ENCODE data around the gene GPR139. TPM values are rescaled to one million over a fixed set of nuclear protein-coding genes. Genes with fewer than 3 reads are reported as not detected.

Gene GPR139
- total RNA-seq, 1 donor from 2014 or later, result not detected

DNA sequence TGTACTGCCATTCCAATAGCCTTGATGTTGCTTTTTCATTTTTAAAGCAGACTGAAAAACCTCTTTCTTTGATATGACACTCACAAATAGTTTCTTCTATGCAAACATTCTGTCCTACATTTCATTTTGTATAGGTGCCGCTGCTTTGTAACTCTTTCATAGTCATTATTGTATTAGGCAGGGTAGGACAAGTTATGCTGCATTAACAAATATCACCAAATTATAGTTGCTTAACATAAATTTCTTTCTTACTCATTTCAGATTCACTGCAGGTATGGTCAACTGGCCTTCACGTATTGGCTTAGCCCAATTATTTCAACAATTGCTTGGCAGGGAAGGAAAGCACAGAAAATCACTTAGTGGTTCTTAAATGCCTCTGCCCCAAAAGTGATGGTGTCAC, 70.8 kb downstream of the GPR139 start:
- peaks cover 4% of the 10 kb centered on the region for H3K27me3 ChIP-seq (ENCODE audit: low read depth)
- TF ChIP-seq, protein P1, sequence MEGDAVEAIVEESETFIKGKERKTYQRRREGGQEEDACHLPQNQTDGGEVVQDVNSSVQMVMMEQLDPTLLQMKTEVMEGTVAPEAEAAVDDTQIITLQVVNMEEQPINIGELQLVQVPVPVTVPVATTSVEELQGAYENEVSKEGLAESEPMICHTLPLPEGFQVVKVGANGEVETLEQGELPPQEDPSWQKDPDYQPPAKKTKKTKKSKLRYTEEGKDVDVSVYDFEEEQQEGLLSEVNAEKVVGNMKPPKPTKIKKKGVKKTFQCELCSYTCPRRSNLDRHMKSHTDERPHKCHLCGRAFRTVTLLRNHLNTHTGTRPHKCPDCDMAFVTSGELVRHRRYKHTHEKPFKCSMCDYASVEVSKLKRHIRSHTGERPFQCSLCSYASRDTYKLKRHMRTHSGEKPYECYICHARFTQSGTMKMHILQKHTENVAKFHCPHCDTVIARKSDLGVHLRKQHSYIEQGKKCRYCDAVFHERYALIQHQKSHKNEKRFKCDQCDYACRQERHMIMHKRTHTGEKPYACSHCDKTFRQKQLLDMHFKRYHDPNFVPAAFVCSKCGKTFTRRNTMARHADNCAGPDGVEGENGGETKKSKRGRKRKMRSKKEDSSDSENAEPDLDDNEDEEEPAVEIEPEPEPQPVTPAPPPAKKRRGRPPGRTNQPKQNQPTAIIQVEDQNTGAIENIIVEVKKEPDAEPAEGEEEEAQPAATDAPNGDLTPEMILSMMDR (IDR thresholded peaks at IDR 0.05), result no peak
- DNase-seq, result no peak
- H3K4me1 ChIP-seq, result no peaks in the 10 kb centered on the region
- H3K9me3 ChIP-seq, result no peaks in the 10 kb centered on the region
- intact Hi-C loops (cut with DNase I), result no loop called here
- no peak for ATAC-seq
- no peaks in the 10 kb centered on the region for H3K36me3 ChIP-seq
- H3K4me3 ChIP-seq, result no peak overlapping the region
- H3K27ac ChIP-seq, result no peak overlapping the region

DNA sequence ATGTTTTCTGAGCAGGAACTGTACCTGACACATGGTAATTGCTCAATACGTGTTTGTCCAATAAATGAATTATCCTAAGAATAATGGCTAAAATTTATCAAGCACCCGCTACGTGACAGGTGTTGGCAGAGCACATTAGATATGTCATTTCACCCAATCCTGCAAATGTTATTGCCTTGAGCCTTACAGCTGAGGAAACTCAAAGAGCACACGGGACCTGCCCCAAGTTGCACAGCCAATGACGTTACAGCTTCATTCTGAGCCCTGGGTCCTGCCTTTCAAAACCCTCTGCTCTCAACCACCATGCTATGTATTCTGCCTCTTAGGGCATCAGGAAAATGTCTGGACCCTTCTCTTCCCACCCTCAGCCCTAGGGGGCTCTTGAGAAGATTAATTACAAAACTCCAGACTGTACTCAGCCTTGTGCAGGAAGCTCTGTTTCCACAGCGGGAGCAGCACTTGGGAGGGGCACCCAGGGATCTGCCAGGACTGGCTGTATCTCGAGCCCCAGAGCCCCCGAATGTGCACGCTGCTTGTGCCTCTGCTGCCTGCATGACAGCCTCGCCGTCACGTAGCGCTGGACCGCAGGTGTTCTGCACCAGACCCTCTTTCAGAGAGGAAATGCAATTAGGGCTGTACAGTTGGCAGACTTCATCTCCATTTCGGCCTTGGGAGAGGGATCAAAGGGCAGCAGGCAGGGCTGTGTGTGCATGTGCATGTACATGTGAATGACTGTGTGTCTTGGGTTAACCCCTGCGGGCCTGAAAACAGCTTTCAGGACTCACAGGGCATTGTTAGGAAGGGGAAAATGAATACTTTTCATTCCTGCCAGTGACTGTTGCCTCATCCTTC, 71.6 kb downstream of the GPR139 start:
- H3K4me1 ChIP-seq, result no peaks in the 10 kb centered on the region
- H3K27ac ChIP-seq, result no peak overlapping the region
- H3K27me3 ChIP-seq (ENCODE audit: low read depth), result peaks cover 4% of the 10 kb centered on the region
- H3K9me3 ChIP-seq, result no peaks in the 10 kb centered on the region
- H3K4me3 ChIP-seq, result no peak overlapping the region
- DNase-seq (no peak), ATAC-seq (no peak)
- H3K36me3 ChIP-seq, result no peaks in the 10 kb centered on the region
- TF ChIP-seq, protein P1 (IDR thresholded peaks at IDR 0.05), result no peak
- intact Hi-C loops (cut with DNase I), result no loop called here

DNA sequence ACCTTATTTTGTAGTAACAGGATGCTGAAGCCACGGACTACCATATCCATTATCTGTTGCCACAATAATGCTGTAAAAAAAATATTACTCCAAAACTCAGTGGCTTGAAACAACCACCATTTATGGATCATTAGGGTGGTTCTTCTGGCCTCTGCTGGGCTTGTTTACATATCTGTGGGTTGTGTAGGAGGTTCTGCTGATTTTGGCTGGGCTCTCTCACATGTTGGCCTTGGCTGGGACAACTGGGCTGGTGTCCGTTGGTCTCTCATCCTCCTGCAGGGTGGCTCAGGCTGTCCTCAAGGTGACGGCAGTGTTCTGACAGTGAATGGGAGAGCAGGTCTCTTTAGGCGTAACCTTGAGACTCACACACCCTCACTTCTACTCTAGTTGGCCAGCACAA, 76.0 kb downstream of the GPR139 start:
- ATAC-seq, result no peak
- intact Hi-C loops (cut with DNase I), result no loop called here
- no peaks in the 10 kb centered on the region for H3K36me3 ChIP-seq
- H3K27me3 ChIP-seq (ENCODE audit: low read depth), result peaks cover 4% of the 10 kb centered on the region
- no peaks in the 10 kb centered on the region for H3K4me1 ChIP-seq
- no peak overlapping the region for H3K4me3 ChIP-seq
- H3K27ac ChIP-seq, result no peak overlapping the region
- DNase-seq, result no peak
- H3K9me3 ChIP-seq, result no peaks in the 10 kb centered on the region
- TF ChIP-seq, protein P1 (IDR thresholded peaks at IDR 0.05), result no peak

DNA sequence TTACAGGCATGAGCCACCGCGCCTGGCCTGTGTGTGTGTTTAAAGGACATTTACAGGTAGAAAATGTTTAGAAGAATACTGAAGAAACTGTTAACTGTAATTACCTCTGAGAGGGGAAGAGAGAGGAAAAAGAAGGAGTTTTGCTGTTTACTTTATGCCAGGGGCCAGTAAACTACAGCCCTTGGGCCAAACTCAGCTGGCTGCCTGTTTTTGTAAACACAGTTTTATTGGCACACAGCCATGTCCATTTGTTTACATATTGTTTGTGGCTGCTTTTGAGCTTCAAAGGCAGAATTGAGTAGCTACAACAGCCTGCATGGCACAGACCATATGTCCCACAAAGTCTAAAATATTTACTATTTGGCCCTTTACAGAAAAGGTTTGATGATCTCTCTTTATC, 76.4 kb downstream of the GPR139 start:
- intact Hi-C loops (cut with DNase I), result no loop called here
- TF ChIP-seq, protein P1 (IDR thresholded peaks at IDR 0.05), result no peak

DNA sequence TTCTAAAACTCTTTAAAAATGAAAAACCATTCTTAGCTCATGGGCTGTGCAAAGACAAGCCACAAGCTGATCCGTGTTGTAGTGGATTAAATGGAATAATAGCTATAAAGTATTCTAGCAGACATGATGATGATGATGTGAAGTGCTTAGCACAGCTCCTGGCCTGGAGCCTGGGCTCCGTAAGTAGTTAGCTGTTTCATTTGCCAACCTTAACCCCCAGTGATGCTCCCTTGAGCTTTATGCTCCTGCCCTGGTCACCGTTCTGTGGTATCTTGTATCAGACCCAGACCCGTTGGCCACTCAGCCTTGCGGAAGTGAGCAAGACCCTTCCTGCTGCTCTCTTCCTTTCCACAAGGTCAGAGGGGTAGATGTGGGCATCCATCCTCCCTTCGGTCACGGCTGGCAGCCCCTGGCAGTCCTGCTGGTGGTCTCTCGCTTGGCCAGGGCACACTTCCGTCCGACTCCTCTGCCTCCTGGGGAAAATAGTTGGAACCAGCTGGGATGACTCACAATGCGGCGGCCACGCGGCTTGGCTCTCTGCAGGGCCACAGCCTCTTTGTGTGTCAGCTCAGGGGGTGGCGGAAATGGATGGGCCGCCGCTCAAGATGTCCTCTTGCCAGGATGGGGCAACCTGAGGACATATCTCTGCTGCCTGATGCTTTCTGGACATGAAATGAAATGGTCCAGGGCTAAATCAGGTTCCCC, 79.1 kb downstream of the GPR139 start:
- H3K4me1 ChIP-seq, result no peaks in the 10 kb centered on the region
- no peaks in the 10 kb centered on the region for H3K27me3 ChIP-seq (ENCODE audit: low read depth)
- TF ChIP-seq, protein P1 (IDR thresholded peaks at IDR 0.05), result no peak
- H3K27ac ChIP-seq, result no peak overlapping the region
- no peaks in the 10 kb centered on the region for H3K36me3 ChIP-seq
- ATAC-seq (no peak), DNase-seq (no peak)
- intact Hi-C loops (cut with DNase I), result no loop called here
- H3K4me3 ChIP-seq, result no peak overlapping the region
- no peaks in the 10 kb centered on the region for H3K9me3 ChIP-seq

More for the DNA sequence above, 76.4 kb downstream of the GPR139 start:
- ATAC-seq (no peak), DNase-seq (no peak)
- Histone ChIP-seq H3K36me3 (no peaks in the 10 kb centered on the region), H3K4me3 (no peak overlapping the region), H3K27me3 (ENCODE audit: low read depth) (peaks cover 4% of the 10 kb centered on the region), H3K4me1 (no peaks in the 10 kb centered on the region), H3K27ac (no peak overlapping the region), H3K9me3 (no peaks in the 10 kb centered on the region)
